Lower leg skin (tissue), 3 donors: Measurements from ENCODE around the gene EEF1B2.

Experiments used
- POLR2A ChIP-seq, 2 donors: fragments of 450-650 bp; IDR thresholded peaks; one replicate each; pipeline ENCODE4 v1.6.1; 2016 to 2017; ENCODE audit warnings: antibody characterized with exemption in 2 of 2, mild to moderate bottlenecking in 1 of 2, moderate library complexity in 1 of 2
- TF ChIP-seq, protein P1 (sequence below), 3 donors: fragments of 450-650 bp; IDR thresholded peaks; one replicate each; pipeline ENCODE4 v1.5.1; 2016; ENCODE audit warnings: antibody characterized with exemption in 3 of 3, mild to moderate bottlenecking in 3 of 3, moderate library complexity in 2 of 3

DNA sequence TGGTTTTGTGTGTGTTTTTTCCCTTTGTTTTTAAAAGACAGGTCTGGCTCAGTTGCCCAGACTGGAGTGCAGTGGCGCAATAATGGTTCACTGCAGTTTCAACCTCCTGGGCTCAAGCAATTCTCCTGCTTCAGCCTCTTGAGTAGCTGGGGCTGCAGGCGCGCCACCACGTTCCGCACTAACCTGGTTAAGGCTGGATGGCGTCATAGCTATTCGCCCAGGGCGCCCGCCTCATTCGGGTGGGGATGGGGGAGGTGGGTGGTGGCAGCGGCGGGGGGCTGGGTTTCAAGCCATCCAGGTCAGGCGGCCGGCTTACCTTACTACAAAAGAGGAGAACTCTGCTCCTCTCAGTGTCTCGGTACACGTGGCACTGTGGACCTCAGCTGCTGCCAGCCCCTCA is 42.8 kb downstream of the EEF1B2 start:
- TF ChIP-seq POLR2A (IDR thresholded peaks at IDR 0.05) = no peak
- TF ChIP-seq, protein P1, sequence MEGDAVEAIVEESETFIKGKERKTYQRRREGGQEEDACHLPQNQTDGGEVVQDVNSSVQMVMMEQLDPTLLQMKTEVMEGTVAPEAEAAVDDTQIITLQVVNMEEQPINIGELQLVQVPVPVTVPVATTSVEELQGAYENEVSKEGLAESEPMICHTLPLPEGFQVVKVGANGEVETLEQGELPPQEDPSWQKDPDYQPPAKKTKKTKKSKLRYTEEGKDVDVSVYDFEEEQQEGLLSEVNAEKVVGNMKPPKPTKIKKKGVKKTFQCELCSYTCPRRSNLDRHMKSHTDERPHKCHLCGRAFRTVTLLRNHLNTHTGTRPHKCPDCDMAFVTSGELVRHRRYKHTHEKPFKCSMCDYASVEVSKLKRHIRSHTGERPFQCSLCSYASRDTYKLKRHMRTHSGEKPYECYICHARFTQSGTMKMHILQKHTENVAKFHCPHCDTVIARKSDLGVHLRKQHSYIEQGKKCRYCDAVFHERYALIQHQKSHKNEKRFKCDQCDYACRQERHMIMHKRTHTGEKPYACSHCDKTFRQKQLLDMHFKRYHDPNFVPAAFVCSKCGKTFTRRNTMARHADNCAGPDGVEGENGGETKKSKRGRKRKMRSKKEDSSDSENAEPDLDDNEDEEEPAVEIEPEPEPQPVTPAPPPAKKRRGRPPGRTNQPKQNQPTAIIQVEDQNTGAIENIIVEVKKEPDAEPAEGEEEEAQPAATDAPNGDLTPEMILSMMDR (IDR thresholded peaks at IDR 0.05) = no peak
